Adipocyte (in vitro differentiated cells): Measurements from ENCODE around the gene DAGLA.

Experiments used
- DNase-seq: peaks from one replicate; pipeline ENCODE4 v3.0.0-alpha.2; 2015; ENCODE audit warnings: low read depth
- H3K27me3 ChIP-seq: replicated peaks from 2 replicates; pipeline ENCODE4 v1.7.0; 2013; ENCODE audit warnings: mild to moderate bottlenecking, low read length, moderate library complexity; ENCODE audit not compliant: control insufficient read depth, insufficient read depth
- H3K36me3 ChIP-seq: 2 replicates; pipeline ENCODE4 v1.7.0; 2013; ENCODE audit warnings: low read length, mild to moderate bottlenecking, moderate library complexity; ENCODE audit not compliant: control insufficient read depth, insufficient read depth, severe bottlenecking
- H3K4me1 ChIP-seq: 2 replicates; pipeline ENCODE4 v1.7.0; 2013; ENCODE audit warnings: mild to moderate bottlenecking, low read length, moderate library complexity; ENCODE audit not compliant: control insufficient read depth, insufficient read depth
- H3K4me3 ChIP-seq: 2 replicates; pipeline ENCODE4 v1.7.0; 2013; ENCODE audit warnings: mild to moderate bottlenecking, low read length, moderate library complexity
- H3K9ac ChIP-seq: 2 replicates; pipeline ENCODE4 v1.7.0; 2013; ENCODE audit warnings: mild to moderate bottlenecking, low read length, moderate library complexity
- H3K9me3 ChIP-seq: 2 replicates; pipeline ENCODE4 v1.7.0; 2013; ENCODE audit warnings: mild to moderate bottlenecking, low read length, moderate library complexity; ENCODE audit not compliant: control insufficient read depth

Gene DAGLA

GRCh38 chr11:61685617-61685967 is 5.4 kb downstream of the DAGLA start:
- Histone ChIP-seq H3K9ac (no peak overlapping the region), H3K9me3 (no peaks in the 10 kb centered on the region), H3K36me3 (no peaks in the 10 kb centered on the region), H3K4me3 (no peak overlapping the region), H3K27me3 (peaks cover 4% of the 10 kb centered on the region), H3K4me1 (peaks cover 29% of the 10 kb centered on the region)
- DNase-seq = no peak

GRCh38 chr11:61686066-61686465 is 5.9 kb downstream of the DAGLA start:
- Histone ChIP-seq H3K4me3 (no peak overlapping the region), H3K36me3 (no peaks in the 10 kb centered on the region), H3K4me1 (peaks cover 25% of the 10 kb centered on the region), H3K27me3 (peaks cover 4% of the 10 kb centered on the region), H3K9me3 (no peaks in the 10 kb centered on the region), H3K9ac (no peak overlapping the region)
- no peak for DNase-seq

GRCh38 chr11:61686469-61686868 is 6.3 kb downstream of the DAGLA start:
- H3K4me3 ChIP-seq = no peak overlapping the region
- no peak overlapping the region for H3K9ac ChIP-seq
- no peaks in the 10 kb centered on the region for H3K36me3 ChIP-seq

GRCh38 chr11:61687420-61687819 is 7.2 kb downstream of the DAGLA start:
- peaks cover 4% of the 10 kb centered on the region for H3K27me3 ChIP-seq
- H3K9ac ChIP-seq = no peak overlapping the region
- no peaks in the 10 kb centered on the region for H3K36me3 ChIP-seq
- H3K4me3 ChIP-seq = no peak overlapping the region
- DNase-seq = no peak
- H3K9me3 ChIP-seq = no peaks in the 10 kb centered on the region
- peaks cover 19% of the 10 kb centered on the region for H3K4me1 ChIP-seq

More at GRCh38 chr11:61686469-61686868, 6.3 kb downstream of the DAGLA start:
- H3K27me3 ChIP-seq = peaks cover 4% of the 10 kb centered on the region
- DNase-seq = no peak
- peaks cover 25% of the 10 kb centered on the region for H3K4me1 ChIP-seq
- no peaks in the 10 kb centered on the region for H3K9me3 ChIP-seq

GRCh38 chr11:61688365-61689163 is 8.4 kb downstream of the DAGLA start:
- Histone ChIP-seq H3K4me1 (peaks cover 17% of the 10 kb centered on the region), H3K36me3 (no peaks in the 10 kb centered on the region), H3K9me3 (no peaks in the 10 kb centered on the region), H3K27me3 (peaks cover 2% of the 10 kb centered on the region), H3K4me3 (peak overlapping the region; percentile 67), H3K9ac (peak overlapping the region; percentile 85)
- DNase-seq = no peak

GRCh38 chr11:61689164-61689496 is 8.9 kb downstream of the DAGLA start:
- DNase-seq = no peak
- Histone ChIP-seq H3K4me1 (peaks cover 15% of the 10 kb centered on the region), H3K9ac (peak overlapping the region; percentile 85), H3K27me3 (no peaks in the 10 kb centered on the region), H3K9me3 (no peaks in the 10 kb centered on the region), H3K36me3 (no peaks in the 10 kb centered on the region), H3K4me3 (peak overlapping the region; percentile 67)

GRCh38 chr11:61690706-61691379 is 10.7 kb downstream of the DAGLA start:
- H3K27me3 ChIP-seq = no peaks in the 10 kb centered on the region
- no peaks in the 10 kb centered on the region for H3K36me3 ChIP-seq
- no peak for DNase-seq
- H3K9me3 ChIP-seq = no peaks in the 10 kb centered on the region
- no peak overlapping the region for H3K4me3 ChIP-seq
- no peak overlapping the region for H3K9ac ChIP-seq
- H3K4me1 ChIP-seq = peaks cover 20% of the 10 kb centered on the region

GRCh38 chr11:61691380-61692156 is 11.4 kb downstream of the DAGLA start:
- H3K9me3 ChIP-seq = no peaks in the 10 kb centered on the region
- H3K4me3 ChIP-seq = no peak overlapping the region
- no peaks in the 10 kb centered on the region for H3K27me3 ChIP-seq
- H3K36me3 ChIP-seq = no peaks in the 10 kb centered on the region
- H3K9ac ChIP-seq = no peak overlapping the region
- peaks cover 25% of the 10 kb centered on the region for H3K4me1 ChIP-seq
- DNase-seq = no peak

- H3K4me1 ChIP-seq = peaks cover 18% of the 10 kb centered on the region
- DNase-seq = no peak
- no peaks in the 10 kb centered on the region for H3K27me3 ChIP-seq
- no peaks in the 10 kb centered on the region for H3K9me3 ChIP-seq
- no peak overlapping the region for H3K4me3 ChIP-seq
- no peak overlapping the region for H3K9ac ChIP-seq
- no peaks in the 10 kb centered on the region for H3K36me3 ChIP-seq
Measured at GRCh38 chr11:61693922-61694601, 13.9 kb downstream of the DAGLA start.

GRCh38 chr11:61694602-61694939 is 14.4 kb downstream of the DAGLA start:
- H3K4me1 ChIP-seq = peaks cover 15% of the 10 kb centered on the region

More at GRCh38 chr11:61694602-61694939, 14.4 kb downstream of the DAGLA start:
- Histone ChIP-seq H3K9ac (no peak overlapping the region), H3K27me3 (no peaks in the 10 kb centered on the region), H3K9me3 (no peaks in the 10 kb centered on the region), H3K36me3 (no peaks in the 10 kb centered on the region), H3K4me3 (no peak overlapping the region)
- DNase-seq = no peak
